Gastroesophageal sphincter (tissue), 4 donors: Measurements from ENCODE around the gene ZBED4. TPM values are rescaled to one million over a fixed set of nuclear protein-coding genes. Genes with fewer than 3 reads are reported as not detected.

Experiments used
- ATAC-seq: fragments of 150-250 bp; one replicate; pipeline ENCODE4 v1.9.1; 2016; ENCODE audit warnings: mild to moderate bottlenecking, moderate library complexity
- H3K27ac ChIP-seq, 4 donors: fragments of 200-600 bp; sonication (generic) in 3 of 4; 1 replicate in 3 of 4; 2 replicates in 1 of 4; pipeline ENCODE4 v1.5.1; 2016 to 2019
- H3K27me3 ChIP-seq: fragments of 200-600 bp; sonication (generic); one replicate; pipeline ENCODE4 v1.5.1; 2019
- H3K36me3 ChIP-seq, 2 donors: fragments of 200-600 bp; sonication (generic); one replicate each; pipeline ENCODE4 v1.5.1; 2019; ENCODE audit warnings: control low read depth in 1 of 2
- H3K4me1 ChIP-seq, 3 donors: fragments of 200-600 bp; sonication (generic); 1 replicate in 2 of 3; 2 replicates in 1 of 3; pipeline ENCODE4 v1.5.1; 2016 to 2019; ENCODE audit warnings: control low read depth in 2 of 3
- H3K4me3 ChIP-seq, 2 donors: fragments of 200-600 bp; sonication (generic); one replicate each; pipeline ENCODE4 v1.5.1; 2019; ENCODE audit warnings: mild to moderate bottlenecking in 1 of 2, moderate library complexity in 1 of 2
- H3K9me3 ChIP-seq, 3 donors: fragments of 200-600 bp; sonication (generic); one replicate each; pipeline ENCODE4 v1.5.1; 2017 to 2019; ENCODE audit warnings: control low read depth in 2 of 3
- CTCF ChIP-seq, 4 experiments: fragments of 200-600 bp in 2 of 4; fragments of 450-650 bp in 2 of 4; sonication (generic) in 1 of 4; IDR thresholded peaks; one replicate each; pipeline ENCODE4 v1.5.1; 2017 to 2019; ENCODE audit warnings: antibody characterized with exemption in 4 of 4, mild to moderate bottlenecking in 2 of 4, moderate library complexity in 2 of 4
- EP300 ChIP-seq: sonication (generic); formaldehyde crosslinking; IDR thresholded peaks from one replicate; pipeline ENCODE4 v1.6.1; 2017; ENCODE audit warnings: antibody characterized with exemption, mild to moderate bottlenecking
- POLR2A ChIP-seq, 2 donors: fragments of 450-650 bp; IDR thresholded peaks; one replicate each; pipeline ENCODE4 v1.6.1; 2017; ENCODE audit warnings: antibody characterized with exemption in 2 of 2, mild to moderate bottlenecking in 2 of 2, moderate library complexity in 1 of 2
- POLR2AphosphoS5 ChIP-seq: sonication (generic); formaldehyde crosslinking; IDR thresholded peaks from one replicate; pipeline ENCODE4 v1.6.1; 2017; ENCODE audit warnings: antibody characterized with exemption
- WGBS, 2 donors: methylation state at CpG; one replicate each; pipeline ENCODE4 v1.1.5; 2018; ENCODE audit warnings: low coverage in 1 of 2; 5-methylcytosine and 5-hydroxymethylcytosine counted together
- total RNA-seq, 4 donors: library from RNA; depleted of rRNA; stranded (reverse); fragments of >200 nt; gene quantifications; one replicate each; pipeline ENCODE4 v1.1.0, GENCODE V29; 2016

Gene ZBED4
- total RNA-seq, 4 donors from 2014 or later: 6.9 to 12.3 (median 7.1) TPM

GRCh38 chr22:49879871-49880270, 26.2 kb downstream of the ZBED4 start:
- TF ChIP-seq CTCF (IDR thresholded peaks at IDR 0.05) (no peak), POLR2AphosphoS5 (no peak), EP300 (no peak)
- WGBS, 2 donors: 100% methylated on average over 1 to 2 of the region's 9 CpGs
- no peaks in the 10 kb centered on the region for H3K4me1 ChIP-seq
- no peaks in the 10 kb centered on the region for H3K27me3 ChIP-seq
- ATAC-seq: no peak
- H3K9me3 ChIP-seq: no peaks in the 10 kb centered on the region
- no peak overlapping the region for H3K27ac ChIP-seq
- no peak overlapping the region for H3K4me3 ChIP-seq
- peaks cover 0 to 14% of the 10 kb centered on the region in 2 donors for H3K36me3 ChIP-seq

GRCh38 chr22:49880281-49880680, 26.6 kb downstream of the ZBED4 start:
- Histone ChIP-seq H3K4me1 (no peaks in the 10 kb centered on the region), H3K4me3 (no peak overlapping the region), H3K9me3 (no peaks in the 10 kb centered on the region), H3K27me3 (no peaks in the 10 kb centered on the region), H3K27ac (no peak overlapping the region), H3K36me3 (peaks cover 0 to 17% of the 10 kb centered on the region in 2 donors)
- TF ChIP-seq EP300: no peak
- no peak for TF ChIP-seq CTCF (IDR thresholded peaks at IDR 0.05)
- no peak for TF ChIP-seq POLR2A (IDR thresholded peaks at IDR 0.05)
- no peak for TF ChIP-seq POLR2AphosphoS5
- WGBS, 2 donors: 71 to 85% methylated on average over 4 to 6 of the region's 20 CpGs
- no peak for ATAC-seq

GRCh38 chr22:49881856-49882255, 28.2 kb downstream of the ZBED4 start:
- Histone ChIP-seq H3K27me3 (no peaks in the 10 kb centered on the region), H3K36me3 (peaks cover 0 to 33% of the 10 kb centered on the region in 2 donors), H3K27ac (no peak overlapping the region), H3K4me1 (no peaks in the 10 kb centered on the region), H3K9me3 (no peaks in the 10 kb centered on the region), H3K4me3 (no peak overlapping the region)
- no peak for ATAC-seq
- TF ChIP-seq POLR2A (IDR thresholded peaks at IDR 0.05) (no peak), POLR2AphosphoS5 (no peak), EP300 (no peak), CTCF (IDR thresholded peaks at IDR 0.05) (no peak)
- WGBS, 2 donors: no CpG with 5 or more reads among the region's 2 CpGs

GRCh38 chr22:49882519-49883293, 29.1 kb downstream of the ZBED4 start:
- Histone ChIP-seq H3K36me3 (peaks cover 0 to 42% of the 10 kb centered on the region in 2 donors), H3K4me3 (no peak overlapping the region), H3K4me1 (no peaks in the 10 kb centered on the region), H3K27ac (no peak overlapping the region), H3K27me3 (no peaks in the 10 kb centered on the region), H3K9me3 (no peaks in the 10 kb centered on the region)
- 80 to 83% methylated on average over 10 to 18 of the region's 21 CpGs for WGBS, 2 donors
- ATAC-seq: no peak
- TF ChIP-seq CTCF (IDR thresholded peaks at IDR 0.05): no peak
- no peak for TF ChIP-seq EP300
- TF ChIP-seq POLR2A (IDR thresholded peaks at IDR 0.05): no peak
- no peak for TF ChIP-seq POLR2AphosphoS5

GRCh38 chr22:49883294-49883640, 29.6 kb downstream of the ZBED4 start:
- Histone ChIP-seq H3K4me1 (no peaks in the 10 kb centered on the region), H3K36me3 (peaks cover 0 to 46% of the 10 kb centered on the region in 2 donors), H3K9me3 (no peaks in the 10 kb centered on the region), H3K4me3 (no peak overlapping the region), H3K27me3 (no peaks in the 10 kb centered on the region), H3K27ac (no peak overlapping the region)
- ATAC-seq: no peak
- TF ChIP-seq CTCF (IDR thresholded peaks at IDR 0.05): no peak
- TF ChIP-seq POLR2AphosphoS5: no peak
- TF ChIP-seq POLR2A (IDR thresholded peaks at IDR 0.05): no peak
- TF ChIP-seq EP300: no peak
- WGBS, 2 donors: 94% methylated on average over 4 of the region's 4 CpGs; no CpG with 5 or more reads in 1 of the 2 donors
